CD14-positive monocyte (primary cell): ENCODE data around the gene HOXC9. TPM values are rescaled to one million over a fixed set of nuclear protein-coding genes. Genes with fewer than 3 reads are reported as not detected.

ENCODE experiments used
- DNase-seq, 3 donors: peaks; one replicate each; pipeline ENCODE4 v3.0.0-alpha.2; 2011 to 2022
- H2AFZ ChIP-seq: 2 replicates; pipeline ENCODE4 v1.6.0; 2012; ENCODE audit warnings: mild to moderate bottlenecking, low read depth, low read length, inconsistent platforms; ENCODE audit not compliant: insufficient read depth, poor library complexity, severe bottlenecking
- H3K27ac ChIP-seq, 2 donors: 1 replicate in 1 of 2; 2 replicates in 1 of 2; pipeline ENCODE4 v1.5.1; 2012 to 2013; ENCODE audit warnings: low read length in 2 of 2, control low read depth in 1 of 2, inconsistent platforms in 1 of 2, low read depth in 1 of 2, mild to moderate bottlenecking in 1 of 2
- H3K27me3 ChIP-seq, 2 donors: one replicate each; pipeline versions ENCODE4 v1.6.0 to v1.6.1; 2011 to 2013; ENCODE audit warnings: low read length in 2 of 2; ENCODE audit not compliant: control insufficient read depth in 2 of 2, insufficient read depth in 2 of 2
- H3K36me3 ChIP-seq, 2 donors: replicated peaks in 1 of 2; 1 replicate in 1 of 2; 2 replicates in 1 of 2; pipeline versions ENCODE4 v1.5.1 to v1.6.1; 2012 to 2013; ENCODE audit warnings: low read length in 2 of 2, control low read depth in 1 of 2, inconsistent platforms in 1 of 2, mild to moderate bottlenecking in 1 of 2; ENCODE audit not compliant: insufficient read depth in 2 of 2, control insufficient read depth in 1 of 2
- H3K4me1 ChIP-seq, 2 donors: 1 replicate in 1 of 2; 2 replicates in 1 of 2; pipeline versions ENCODE4 v1.5.1 to v1.6.1; 2012 to 2013; ENCODE audit warnings: low read length in 2 of 2, control low read depth in 1 of 2, inconsistent platforms in 1 of 2, mild to moderate bottlenecking in 1 of 2, moderate library complexity in 1 of 2; ENCODE audit not compliant: insufficient read depth in 2 of 2, control insufficient read depth in 1 of 2
- H3K4me2 ChIP-seq: replicated peaks from 2 replicates; pipeline ENCODE3; 2012; ENCODE audit warnings: low read length, moderate library complexity, mild to moderate bottlenecking; ENCODE audit not compliant: poor library complexity, severe bottlenecking; ENCODE audit errors: extremely low read depth
- H3K4me3 ChIP-seq, 3 experiments: fragments of 200-600 bp in 1 of 3; sonication (generic) in 1 of 3; replicated peaks in 1 of 3; 1 replicate in 2 of 3; 2 replicates in 1 of 3; pipeline ENCODE4 v1.5.1; 2011 to 2013; ENCODE audit warnings: low read length in 3 of 3, mild to moderate bottlenecking in 3 of 3, control low read depth in 2 of 3, low read depth in 2 of 3, inconsistent platforms in 1 of 3, moderate library complexity in 1 of 3
- H3K79me2 ChIP-seq: 2 replicates; pipeline ENCODE4 v1.6.0; 2012; ENCODE audit warnings: mild to moderate bottlenecking, control low read depth, inconsistent platforms, low read length, moderate library complexity; ENCODE audit not compliant: insufficient read depth
- H3K9ac ChIP-seq: 2 replicates; pipeline ENCODE4 v1.6.0; 2017; ENCODE audit warnings: low read length, mild to moderate bottlenecking; ENCODE audit not compliant: insufficient read depth, poor library complexity, severe bottlenecking
- H3K9me3 ChIP-seq, 2 donors: replicated peaks in 1 of 2; 1 replicate in 1 of 2; 2 replicates in 1 of 2; pipeline versions ENCODE4 v1.5.1 to v1.6.1; 2012 to 2013; ENCODE audit warnings: low read length in 2 of 2, control low read depth in 1 of 2; ENCODE audit not compliant: control insufficient read depth in 1 of 2, insufficient read depth in 1 of 2
- H4K20me1 ChIP-seq: 2 replicates; pipeline ENCODE4 v1.6.0; 2012; ENCODE audit warnings: mild to moderate bottlenecking, low read length, control low read depth, moderate library complexity; ENCODE audit not compliant: insufficient read depth
- H3K27ac Mint-ChIP-seq, 7 donors: one replicate each; pipeline ENCODE4 v1.8.0; 2020; ENCODE audit warnings: mild to moderate bottlenecking in 7 of 7, mixed read lengths in 7 of 7, moderate library complexity in 6 of 7, inconsistent platforms in 2 of 7
- H3K27me3 Mint-ChIP-seq, 3 donors: one replicate each; pipeline ENCODE4 v1.8.0; 2021 to 2022; ENCODE audit warnings: low read depth in 3 of 3, mild to moderate bottlenecking in 3 of 3, mixed read lengths in 3 of 3, moderate library complexity in 3 of 3, inconsistent platforms in 1 of 3
- H3K36me3 Mint-ChIP-seq, 2 donors: one replicate each; pipeline ENCODE4 v1.8.0; 2020; ENCODE audit warnings: mixed read lengths in 2 of 2, inconsistent platforms in 1 of 2, mild to moderate bottlenecking in 1 of 2
- H3K4me1 Mint-ChIP-seq: one replicate; pipeline ENCODE4 v1.8.0; 2020; ENCODE audit warnings: mild to moderate bottlenecking, mixed read lengths
- H3K4me3 Mint-ChIP-seq, 2 donors: one replicate each; pipeline ENCODE4 v1.8.0; 2020; ENCODE audit warnings: mild to moderate bottlenecking in 2 of 2, mixed read lengths in 2 of 2, moderate library complexity in 1 of 2
- H3K9me3 Mint-ChIP-seq, 7 donors: one replicate each; pipeline ENCODE4 v1.8.0; 2020 to 2022; ENCODE audit warnings: mixed read lengths in 7 of 7, mild to moderate bottlenecking in 6 of 7, moderate library complexity in 6 of 7, inconsistent platforms in 2 of 7
- CTCF ChIP-seq: fragments of 200-600 bp; IDR thresholded peaks from one replicate; pipeline ENCODE4 v1.8.0; 2022; ENCODE audit warnings: antibody characterized with exemption, mild to moderate bottlenecking
- WGBS: methylation state at CpG from one replicate; pipeline ENCODE4 v1.1.5; 2013; ENCODE audit warnings: missing lambda C conversion rate; ENCODE audit not compliant: insufficient coverage; 5-methylcytosine and 5-hydroxymethylcytosine counted together
- intact Hi-C, 2 donors: fragments of 100-400 bp; cut with micrococcal nuclease; formaldehyde crosslinking; loops; one replicate each; pipeline versions ENCODE4 v1.15.0 to v1.15.1; 2023
- polyA plus RNA-seq, 3 donors: library from polyadenylated mRNA; depleted of rRNA in 1 of 3; unstranded in 2 of 3; stranded (reverse) in 1 of 3; fragments of 300-500 nt in 2 of 3; fragments of >200 nt in 1 of 3; fragmentation: Illumina TruSeq in 2 of 3; gene quantifications; 1 replicate in 2 of 3; 2 replicates in 1 of 3; pipeline ENCODE4 v1.2.3, GENCODE V29; 2012 to 2021

The HOXC9 gene
- polyA plus RNA-seq, 3 donors, result not detected

GRCh38 chr12:53970451-53970850 is 29.5 kb upstream of the HOXC9 start:
- intact Hi-C loops, result loop anchor here in 1 of 2 donors (10.0 kb wide), 1 partner anchor 64 kb away; the partner anchor contains the start of gene HOXC5
- Histone ChIP-seq H3K79me2 (no peaks in the 10 kb centered on the region), H3K27me3 (peaks cover 100% of the 10 kb centered on the region in 2 donors), H3K4me3 (no peak overlapping the region), H3K9me3 (peaks cover 17 to 83% of the 10 kb centered on the region in 2 donors), H3K36me3 (no peaks in the 10 kb centered on the region), H3K9ac (no peak overlapping the region), H3K4me1 (peaks cover 10 to 22% of the 10 kb centered on the region in 2 donors), H2AFZ (no peak overlapping the region), H3K4me2 (no peak overlapping the region), H3K27ac (no peak overlapping the region), H4K20me1 (no peaks in the 10 kb centered on the region)
- no peak for TF ChIP-seq CTCF
- Mint-ChIP-seq H3K9me3 (peaks cover 8 to 71% (median 45%) of the 10 kb centered on the region in 7 donors), H3K4me3 (peak overlapping the region in 1 of 2 donors; percentile 75), H3K27ac (no peak overlapping the region), H3K4me1 (peaks cover 38% of the 10 kb centered on the region), H3K36me3 (peaks cover 10 to 30% of the 10 kb centered on the region in 2 donors), H3K27me3 (peaks cover 97 to 100% (median 99%) of the 10 kb centered on the region in 3 donors)
- no peak for DNase-seq
- WGBS, result 12% methylated on average over 3 of the region's 4 CpGs

GRCh38 chr12:53971129-53971528 is 28.8 kb upstream of the HOXC9 start:
- H3K36me3 Mint-ChIP-seq, result peaks cover 7 to 29% of the 10 kb centered on the region in 2 donors
- Histone ChIP-seq H3K36me3 (no peaks in the 10 kb centered on the region), H3K4me2 (no peak overlapping the region), H3K4me3 (no peak overlapping the region), H3K79me2 (no peaks in the 10 kb centered on the region), H3K27me3 (peaks cover 100% of the 10 kb centered on the region in 2 donors), H3K9ac (no peak overlapping the region), H3K4me1 (peaks cover 10 to 23% of the 10 kb centered on the region in 2 donors), H4K20me1 (no peaks in the 10 kb centered on the region), H2AFZ (no peak overlapping the region), H3K27ac (no peak overlapping the region), H3K9me3 (peaks cover 20 to 83% of the 10 kb centered on the region in 2 donors)
- WGBS, result no CpG with 5 or more reads among the region's 3 CpGs
- peaks cover 97 to 100% (median 99%) of the 10 kb centered on the region in 3 donors for H3K27me3 Mint-ChIP-seq
- H3K4me3 Mint-ChIP-seq, result peak overlapping the region in 1 of 2 donors; percentile 75
- intact Hi-C loops, result loop anchor here in 1 of 2 donors (10.0 kb wide), 1 partner anchor 64 kb away; the partner anchor contains the start of gene HOXC5
- H3K4me1 Mint-ChIP-seq, result peaks cover 36% of the 10 kb centered on the region
- no peak for TF ChIP-seq CTCF
- DNase-seq, result no peak
- H3K9me3 Mint-ChIP-seq, result peaks cover 6 to 71% (median 45%) of the 10 kb centered on the region in 7 donors
- no peak overlapping the region for H3K27ac Mint-ChIP-seq
